HG02571 (cell line): ENCODE results near the gene GALC.

Experiments
- ATAC-seq: cut with Tn5 transposase; IDR thresholded peaks from one replicate; pipeline ENCODE4 v1.9.1; 2021; ENCODE audit warnings: mild to moderate bottlenecking, moderate library complexity; ENCODE audit not compliant: unreplicated experiment

Gene GALC

DNA sequence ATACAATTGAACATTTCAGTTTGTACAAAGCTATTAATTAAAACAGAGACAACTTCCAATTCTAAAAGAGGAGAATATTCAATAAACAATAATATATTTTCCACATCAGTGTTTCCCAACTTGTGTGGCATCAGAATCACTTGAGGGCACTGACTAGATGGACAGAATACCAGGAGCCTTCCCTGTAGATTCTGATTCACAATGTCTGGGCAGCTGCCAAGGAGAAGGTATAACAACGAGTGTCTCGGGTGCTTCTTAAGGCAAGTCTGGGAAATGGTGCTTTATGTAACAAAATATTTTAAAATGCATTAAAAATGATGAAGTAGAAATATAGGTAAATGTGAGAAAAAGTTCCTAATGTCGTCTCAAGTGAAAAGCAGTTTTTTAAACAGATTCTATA is 26.2 kb downstream of the GALC start:
- no peak for ATAC-seq

DNA sequence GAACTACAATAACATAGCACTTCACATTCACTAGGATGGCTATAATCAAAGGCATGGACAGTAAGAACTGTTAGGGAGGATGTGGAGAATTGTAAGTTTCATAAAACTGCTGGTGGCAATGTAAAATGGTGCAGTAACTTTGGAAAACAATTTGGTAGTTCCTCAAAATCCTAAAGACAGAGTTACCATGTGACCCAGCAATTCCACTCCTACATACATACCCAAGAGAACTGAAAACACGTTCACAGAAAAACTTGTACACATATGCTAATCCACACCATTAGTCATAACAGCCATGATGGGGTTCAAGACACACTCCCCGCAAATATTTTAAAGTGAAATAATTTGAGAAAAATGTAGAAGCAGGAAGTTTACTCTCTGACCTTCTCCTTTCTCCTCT is 31.7 kb downstream of the GALC start:
- ATAC-seq, result no peak

- no peak for ATAC-seq
Observed at GRCh38 chr14:87960013-87960787, 32.8 kb downstream of the GALC start.

DNA sequence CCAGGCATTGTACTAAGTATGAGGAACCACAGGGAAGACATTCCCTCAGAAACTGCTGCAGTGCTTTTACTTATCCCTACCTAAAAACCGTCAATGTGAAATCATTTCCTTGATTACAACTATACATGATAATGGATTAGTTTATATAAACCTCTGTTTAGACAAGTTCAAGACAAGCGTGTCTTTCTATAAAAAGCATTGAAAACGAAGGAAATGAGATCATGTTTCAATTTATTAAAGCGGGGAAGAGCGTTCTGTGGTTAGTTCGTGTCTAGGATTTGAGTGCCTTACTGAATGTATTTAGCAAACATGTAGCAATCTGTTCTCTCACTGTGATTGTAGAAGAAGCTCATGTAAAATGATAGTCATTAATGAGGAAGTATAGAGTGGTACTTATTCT is 37.5 kb downstream of the GALC start:
- no peak for ATAC-seq

DNA sequence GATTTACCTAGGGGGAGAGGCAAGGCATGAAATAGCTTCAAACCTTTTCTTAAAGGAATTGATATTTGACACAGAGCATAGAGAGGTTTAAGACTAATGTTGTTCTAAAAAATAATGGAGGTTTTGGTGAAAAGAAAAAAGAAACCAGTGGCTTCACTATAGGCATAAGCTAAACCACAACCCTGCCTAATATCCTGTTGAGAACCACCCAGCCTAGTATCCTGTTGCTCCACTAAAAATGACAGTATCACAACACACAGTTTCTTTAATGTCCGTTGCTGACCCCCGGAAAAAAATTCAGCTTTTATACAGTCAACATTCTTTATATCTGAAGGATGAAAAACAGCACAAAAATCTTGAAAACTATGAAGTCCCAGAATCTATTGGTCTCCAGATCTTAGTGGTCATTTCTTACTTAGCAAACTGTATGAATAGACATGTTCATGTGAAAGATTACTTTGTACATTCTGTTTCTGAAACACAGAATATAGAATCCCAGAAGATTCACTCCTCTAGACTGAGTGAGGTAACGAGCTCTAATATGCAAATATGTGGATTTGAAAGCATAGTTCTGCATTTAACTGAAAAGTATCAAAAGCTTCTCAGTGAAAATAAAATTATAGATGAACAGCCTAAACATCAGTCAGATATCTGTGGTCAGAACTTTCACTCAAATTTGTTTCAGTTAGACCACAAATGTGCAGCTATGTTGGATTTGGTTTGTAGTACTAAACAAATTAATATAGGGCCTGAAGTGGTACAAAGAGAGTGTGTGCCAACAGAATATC is 40.5 kb downstream of the GALC start:
- peak; percentile 74 for ATAC-seq

- no peak for ATAC-seq
Observed at GRCh38 chr14:87944987-87945604, 47.9 kb downstream of the GALC start.

GRCh38 chr14:87940894-87941293 is 52.1 kb downstream of the GALC start:
- no peak for ATAC-seq

GRCh38 chr14:87940382-87940781 is 52.6 kb downstream of the GALC start:
- peak; percentile 96 for ATAC-seq

DNA sequence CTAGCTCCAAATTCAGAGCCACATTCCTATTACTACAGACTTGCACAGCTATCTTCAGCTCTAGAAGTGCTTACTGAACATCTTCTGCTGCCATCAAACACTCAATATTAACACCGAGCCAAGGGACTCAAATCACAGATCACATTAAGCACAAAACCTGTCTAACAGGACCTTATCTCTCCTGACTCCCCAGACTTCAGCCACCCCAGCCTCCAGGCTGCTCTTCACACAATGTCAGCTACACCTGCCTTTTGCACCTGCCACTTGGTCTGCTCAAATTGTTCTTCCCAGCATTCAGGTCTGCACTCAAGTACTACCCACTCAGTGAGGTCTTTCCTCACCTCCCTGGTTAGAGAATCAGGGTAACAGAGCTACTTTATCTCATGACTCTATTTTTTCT is 57.1 kb downstream of the GALC start:
- no peak for ATAC-seq

- no peak for ATAC-seq
Observed at GRCh38 chr14:87935081-87935828, 57.7 kb downstream of the GALC start.

DNA sequence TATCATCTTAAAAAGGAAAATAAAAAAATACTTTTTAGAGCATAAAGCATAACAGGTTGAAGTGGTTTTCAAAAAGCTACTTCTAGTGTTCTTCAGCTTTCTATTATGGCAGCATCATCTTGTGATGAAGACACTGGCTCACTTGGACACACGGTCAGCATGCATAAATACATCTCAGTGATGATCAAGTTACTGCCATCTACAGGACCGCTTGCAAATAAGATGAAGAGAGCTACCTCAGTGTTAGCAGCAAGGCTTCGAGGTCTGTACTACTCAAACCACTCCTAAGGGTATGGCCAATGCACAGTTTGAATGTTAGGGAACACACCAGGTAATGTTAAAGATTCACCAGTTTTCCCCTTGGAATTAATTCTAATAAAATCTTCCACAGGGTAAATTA is 58.8 kb downstream of the GALC start:
- ATAC-seq, result no peak

- no peak for ATAC-seq
Observed at GRCh38 chr14:87916886-87917275, 76.1 kb downstream of the GALC start.

DNA sequence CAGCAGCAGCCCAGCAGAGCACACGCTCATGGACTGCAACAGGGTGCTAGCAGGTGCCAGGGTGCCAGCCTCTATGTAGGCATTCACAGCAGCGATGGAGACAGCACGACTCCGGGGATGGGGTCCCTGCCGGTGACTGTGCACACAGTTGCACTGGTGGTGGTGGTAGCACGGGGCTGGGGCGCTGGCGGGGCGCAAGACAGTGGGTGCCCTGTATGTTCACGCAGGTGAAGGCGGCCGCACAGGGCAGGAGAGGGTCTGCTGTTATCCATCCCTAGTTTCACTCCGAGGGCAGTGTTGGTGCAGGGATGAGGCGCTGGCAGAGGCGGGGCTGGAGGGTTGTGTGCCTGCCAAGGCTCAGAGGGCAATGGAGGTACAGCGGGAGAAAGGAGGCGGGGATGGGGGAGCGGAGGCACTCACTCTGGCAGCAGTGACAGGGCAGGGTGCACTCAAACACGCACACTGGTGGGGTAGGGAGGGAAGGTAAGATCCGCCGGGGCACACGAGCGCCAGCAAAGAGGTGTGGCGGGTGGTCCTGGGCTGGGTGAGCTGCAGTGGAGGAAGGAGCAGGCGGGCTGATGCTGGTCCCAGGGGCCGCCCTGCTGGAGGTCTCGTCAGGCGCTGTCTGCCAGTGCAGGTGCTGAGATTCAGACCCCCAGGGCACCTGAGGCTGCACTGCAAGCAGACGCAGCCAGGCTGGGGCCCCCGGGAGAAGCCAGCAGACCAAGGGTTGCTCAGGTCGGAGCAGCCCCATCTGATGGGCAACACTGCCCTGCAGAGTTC is 76.7 kb downstream of the GALC start:
- no peak for ATAC-seq

DNA sequence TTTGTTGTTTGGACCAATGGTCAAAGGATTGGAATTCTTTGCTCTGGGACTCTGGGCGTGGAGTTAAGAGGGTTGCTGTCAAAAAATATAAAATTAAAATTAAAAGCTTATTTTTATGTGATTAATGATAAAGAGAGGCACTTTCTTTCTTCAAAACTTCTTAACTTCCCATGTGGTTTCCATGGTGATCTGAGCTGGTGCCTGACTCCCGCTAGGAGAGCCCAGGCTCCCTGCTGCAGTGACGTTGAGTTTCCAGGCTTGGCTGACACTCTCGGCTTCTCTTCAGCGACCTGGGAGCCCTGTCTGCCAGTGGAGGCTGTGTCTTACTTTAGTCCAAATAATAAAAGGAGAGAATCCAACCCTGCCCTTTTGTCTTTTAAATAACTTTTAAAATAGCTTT is 84.4 kb downstream of the GALC start:
- ATAC-seq, result no peak

DNA sequence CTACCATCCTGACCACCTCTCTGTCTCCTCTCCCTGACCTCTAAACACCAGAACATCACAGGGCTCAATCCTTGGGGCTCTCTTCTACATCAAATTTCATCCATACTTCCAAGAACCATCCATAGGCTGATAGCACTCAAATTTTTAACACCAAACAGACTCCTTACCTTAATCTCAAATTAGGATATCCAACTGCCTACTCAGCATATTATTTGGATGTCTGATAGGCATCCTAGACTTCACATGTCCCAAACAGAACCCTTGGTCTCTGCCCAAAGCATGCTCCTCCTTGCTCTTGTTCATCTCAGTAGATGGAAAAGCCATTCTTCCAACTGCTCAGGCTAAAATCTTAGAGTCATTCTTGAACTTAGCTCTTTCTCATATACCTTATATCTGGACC is 91.3 kb downstream of the GALC start:
- ATAC-seq, result no peak

DNA sequence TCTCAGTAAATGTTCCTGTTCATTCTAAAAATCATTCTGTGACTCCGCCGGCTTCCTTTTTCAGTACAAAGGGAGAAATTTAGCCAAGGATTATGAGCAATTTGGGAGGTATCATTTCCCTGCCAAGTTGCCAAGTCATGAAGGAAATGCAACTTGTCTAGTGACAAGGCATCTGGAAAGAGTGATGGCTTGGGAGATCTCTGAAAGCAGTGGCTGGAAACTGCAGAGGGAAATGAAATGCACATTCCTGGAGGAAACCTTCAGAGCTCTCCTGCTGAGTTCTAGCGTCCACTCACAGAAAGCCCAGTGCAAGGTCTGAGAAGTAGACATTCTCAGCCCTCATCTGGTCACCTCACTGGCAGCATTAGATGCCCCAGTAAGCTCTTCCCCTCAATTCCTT is 91.7 kb downstream of the GALC start:
- no peak for ATAC-seq

- ATAC-seq, result no peak
Observed at GRCh38 chr14:87899228-87899627, 93.8 kb downstream of the GALC start.

DNA sequence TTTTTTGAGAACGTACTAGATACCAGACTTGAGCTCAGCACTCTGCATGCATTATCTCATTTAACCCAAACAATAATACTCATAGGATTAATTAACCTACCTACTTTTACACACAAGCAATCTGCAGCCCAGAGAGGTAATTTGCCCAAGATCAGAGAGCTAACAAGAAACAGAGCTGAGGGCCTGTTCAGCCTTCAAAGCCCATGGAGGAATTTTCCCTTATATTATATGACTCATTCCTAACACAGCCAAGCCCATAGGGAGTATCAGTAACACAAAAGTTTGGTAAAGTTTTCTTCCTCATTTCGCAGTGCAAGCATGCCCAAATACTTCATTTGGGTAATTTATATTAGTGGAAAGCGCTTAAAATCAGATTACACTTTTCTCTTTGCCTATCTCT is 94.7 kb downstream of the GALC start:
- no peak for ATAC-seq

- peak; percentile 51 for ATAC-seq
Observed at GRCh38 chr14:87896393-87897380, 96.3 kb downstream of the GALC start.
